HepG2 (cell line): ENCODE data around the gene FAM131C. TPM values are rescaled to one million over a fixed set of nuclear protein-coding genes. Genes with fewer than 3 reads are reported as not detected.

Experiments
- ATAD3A ChIP-seq: sonication (generic); formaldehyde crosslinking; IDR thresholded peaks from 2 replicates; pipeline ENCODE4 v1.4.0; 2020; ENCODE audit warnings: missing genetic modification reagents
- BCL6 ChIP-seq: IDR thresholded peaks from 2 replicates; pipeline ENCODE4 v1.6.1; 2016; ENCODE audit warnings: missing genetic modification reagents, missing compliant biosample characterization
- DPF2 ChIP-seq: sonication (generic); formaldehyde crosslinking; IDR thresholded peaks from 2 replicates; pipeline ENCODE4 v1.4.0; 2020; ENCODE audit warnings: mild to moderate bottlenecking, low read depth, missing genetic modification reagents, borderline replicate concordance
- FOXK1 ChIP-seq: sonication (generic); formaldehyde crosslinking; IDR thresholded peaks from 2 replicates; pipeline ENCODE4 v1.4.0; 2020; ENCODE audit warnings: low read depth, missing genetic modification reagents, borderline replicate concordance
- HOXA5 ChIP-seq: sonication (generic); formaldehyde crosslinking; IDR thresholded peaks from 2 replicates; pipeline ENCODE4 v1.4.0; 2020; ENCODE audit warnings: missing genetic modification reagents
- JUN ChIP-seq: sonication (generic); formaldehyde crosslinking; IDR thresholded peaks from 2 replicates; pipeline ENCODE4 v1.4.0; 2020; ENCODE audit warnings: mild to moderate bottlenecking, missing genetic modification reagents
- KMT2A ChIP-seq: sonication (generic); formaldehyde crosslinking; IDR thresholded peaks from 2 replicates; pipeline ENCODE4 v1.4.0; 2020; ENCODE audit warnings: missing genetic modification reagents
- MBD4 ChIP-seq: IDR thresholded peaks from 2 replicates; pipeline ENCODE4 v1.6.1; 2012; ENCODE audit warnings: low read length, inconsistent platforms, borderline replicate concordance
- REL ChIP-seq: sonication (generic); formaldehyde crosslinking; conservative IDR thresholded peaks from 2 replicates; pipeline ENCODE4 v1.8.0; 2022; ENCODE audit warnings: mild to moderate bottlenecking, missing genetic modification reagents, moderate library complexity
- SIX1 ChIP-seq: sonication (generic); formaldehyde crosslinking; IDR thresholded peaks from 2 replicates; pipeline ENCODE4 v1.4.0; 2020; ENCODE audit warnings: missing genetic modification reagents, borderline replicate concordance
- TBX2 ChIP-seq: sonication (generic); formaldehyde crosslinking; IDR thresholded peaks from 2 replicates; pipeline ENCODE4 v1.5.0; 2020; ENCODE audit warnings: missing genetic modification reagents, mild to moderate bottlenecking, borderline replicate concordance
- TCF12 ChIP-seq, 2 experiments: fragments of 450-650 bp in 1 of 2; sonication (generic) in 1 of 2; formaldehyde crosslinking in 1 of 2; IDR thresholded peaks; 2 replicates each; pipeline versions ENCODE4 v1.6.1 to v1.8.0; 2017 to 2022; ENCODE audit warnings: antibody characterized with exemption in 1 of 2, mild to moderate bottlenecking in 1 of 2, missing genetic modification reagents in 1 of 2, moderate library complexity in 1 of 2
- THAP11 ChIP-seq: IDR thresholded peaks from 2 replicates; pipeline ENCODE4 v1.6.1; 2016; ENCODE audit warnings: missing biosample characterization, missing genetic modification reagents
- U2AF1 ChIP-seq: fragments of 200-400 bp; formaldehyde crosslinking; optimal IDR thresholded peaks from 2 replicates; pipeline ENCODE3; 2017; ENCODE audit warnings: mild to moderate bottlenecking, low read depth, low read length
- ZNF12 ChIP-seq: sonication (generic); formaldehyde crosslinking; IDR thresholded peaks from 2 replicates; pipeline ENCODE4 v1.5.0; 2020; ENCODE audit warnings: missing genetic modification reagents
- ZNF124 ChIP-seq: sonication (generic); formaldehyde crosslinking; IDR thresholded peaks from 2 replicates; pipeline ENCODE4 v1.4.0; 2020; ENCODE audit warnings: missing genetic modification reagents
- ZNF253 ChIP-seq: sonication (generic); formaldehyde crosslinking; IDR thresholded peaks from 2 replicates; pipeline ENCODE4 v1.8.0; 2022; ENCODE audit warnings: mild to moderate bottlenecking, missing genetic modification reagents, borderline replicate concordance
- ZNF446 ChIP-seq: sonication (generic); formaldehyde crosslinking; IDR thresholded peaks from 2 replicates; pipeline ENCODE4 v1.5.0; 2020; ENCODE audit warnings: mild to moderate bottlenecking, missing genetic modification reagents
- ZNF546 ChIP-seq: sonication (generic); formaldehyde crosslinking; conservative IDR thresholded peaks from 2 replicates; pipeline ENCODE4 v1.8.1; 2023; ENCODE audit warnings: mild to moderate bottlenecking, missing genetic modification reagents
- ZNF549 ChIP-seq: sonication (generic); formaldehyde crosslinking; IDR thresholded peaks from 2 replicates; pipeline ENCODE4 v1.5.0; 2020; ENCODE audit warnings: missing genetic modification reagents
- ZNF841 ChIP-seq: sonication (generic); formaldehyde crosslinking; IDR thresholded peaks from 2 replicates; pipeline ENCODE4 v1.8.1; 2023; ENCODE audit warnings: missing genetic modification reagents, borderline replicate concordance
- ZSCAN21 ChIP-seq: sonication (generic); formaldehyde crosslinking; IDR thresholded peaks from 2 replicates; pipeline ENCODE4 v1.8.0; 2022; ENCODE audit warnings: mild to moderate bottlenecking, missing genetic modification reagents, moderate library complexity, borderline replicate concordance
- polyA plus RNA-seq, 8 experiments: library from polyadenylated mRNA; depleted of rRNA in 3 of 8; stranded (reverse) in 7 of 8; unstranded in 1 of 8; fragments of >200 nt; fragmentation: Illumina TruSeq in 4 of 8; extraction: Trizol in 4 of 8; gene quantifications; 2 replicates each; pipeline versions ENCODE4 v1.2.1 to v1.2.3, GENCODE V29; 2011 to 2016; ENCODE audit warnings: low read depth in 4 of 8, missing spikeins in 1 of 8, mixed read lengths in 1 of 8; ENCODE audit not compliant: insufficient read depth in 1 of 8
- total RNA-seq, 5 experiments: library from RNA; depleted of rRNA; stranded (reverse); fragments of >200 nt; fragmentation: Illumina TruSeq; extraction: Trizol; gene quantifications; 2 replicates each; pipeline ENCODE4 v1.2.3, GENCODE V29; 2016; ENCODE audit warnings: low read depth in 1 of 5
- TF ChIP-seq, protein P1 (sequence below), 2 experiments: sonication (generic) in 1 of 2; formaldehyde crosslinking in 1 of 2; IDR thresholded peaks; 2 replicates each; pipeline versions ENCODE4 v1.4.0 to v1.6.1; 2018 to 2020; ENCODE audit warnings: missing genetic modification reagents in 2 of 2, borderline replicate concordance in 1 of 2, low read depth in 1 of 2, mild to moderate bottlenecking in 1 of 2, missing biosample characterization in 1 of 2
- TF ChIP-seq, protein P2 (sequence below): sonication (generic); formaldehyde crosslinking; IDR thresholded peaks from 2 replicates; pipeline ENCODE4 v1.4.0; 2020; ENCODE audit warnings: missing genetic modification reagents, borderline replicate concordance
- TF ChIP-seq, protein P3 (sequence below): sonication (generic); formaldehyde crosslinking; IDR thresholded peaks from 2 replicates; pipeline ENCODE4 v1.4.0; 2020; ENCODE audit warnings: missing genetic modification reagents
- TF ChIP-seq, protein P4 (sequence below): sonication (generic); formaldehyde crosslinking; IDR thresholded peaks from 2 replicates; pipeline ENCODE4 v1.5.1; 2020; ENCODE audit warnings: missing genetic modification reagents, mild to moderate bottlenecking, borderline replicate concordance

The FAM131C gene
- total and polyA plus RNA-seq, 2 of the 13 experiments (the other 11 are each of a cell fraction or from before 2014, with no cell fraction given): 0.07 TPM; not detected in 1

DNA sequence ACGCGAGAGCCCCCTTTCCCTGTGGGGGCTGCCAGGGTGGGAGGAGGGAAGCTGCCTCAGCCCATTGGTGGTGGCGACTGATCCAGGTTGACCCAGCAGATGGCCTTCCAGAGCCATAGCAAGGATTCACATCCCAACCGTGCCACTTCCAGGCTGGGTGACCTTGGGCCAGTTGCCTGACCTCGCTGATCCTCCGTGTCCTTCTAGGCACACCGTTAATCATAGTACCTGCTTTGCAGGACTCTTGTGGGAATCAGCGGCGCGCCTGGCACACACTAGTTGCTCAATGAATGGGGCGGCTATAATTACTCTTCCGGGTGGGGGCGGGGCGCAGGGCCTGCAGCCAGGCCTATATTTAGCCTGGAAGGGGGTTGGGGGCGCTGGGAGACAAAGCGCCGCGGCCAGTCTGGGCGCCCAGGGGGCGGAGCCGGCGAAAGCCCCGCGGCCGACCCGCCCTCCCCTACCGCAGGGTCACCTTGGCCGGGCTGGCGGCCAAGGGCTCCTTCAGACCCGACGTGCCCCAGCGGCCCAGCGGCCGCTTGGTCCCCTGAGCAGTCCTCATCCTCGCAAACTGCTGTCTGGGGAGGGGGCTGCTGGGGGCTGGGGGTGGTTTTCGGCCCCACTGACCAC lies 60.7 kb downstream of the FAM131C start (continued):
- TF ChIP-seq, protein P1, sequence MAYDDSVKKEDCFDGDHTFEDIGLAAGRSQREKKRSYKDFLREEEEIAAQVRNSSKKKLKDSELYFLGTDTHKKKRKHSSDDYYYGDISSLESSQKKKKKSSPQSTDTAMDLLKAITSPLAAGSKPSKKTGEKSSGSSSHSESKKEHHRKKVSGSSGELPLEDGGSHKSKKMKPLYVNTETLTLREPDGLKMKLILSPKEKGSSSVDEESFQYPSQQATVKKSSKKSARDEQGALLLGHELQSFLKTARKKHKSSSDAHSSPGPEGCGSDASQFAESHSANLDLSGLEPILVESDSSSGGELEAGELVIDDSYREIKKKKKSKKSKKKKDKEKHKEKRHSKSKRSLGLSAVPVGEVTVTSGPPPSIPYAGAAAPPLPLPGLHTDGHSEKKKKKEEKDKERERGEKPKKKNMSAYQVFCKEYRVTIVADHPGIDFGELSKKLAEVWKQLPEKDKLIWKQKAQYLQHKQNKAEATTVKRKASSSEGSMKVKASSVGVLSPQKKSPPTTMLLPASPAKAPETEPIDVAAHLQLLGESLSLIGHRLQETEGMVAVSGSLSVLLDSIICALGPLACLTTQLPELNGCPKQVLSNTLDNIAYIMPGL (CRISPR knock-in tag; IDR thresholded peaks at IDR 0.05; ENCODE audit: borderline replicate concordance in 1 of 2, low read depth in 1 of 2): no peak
- no peak for TF ChIP-seq HOXA5
- no peak for TF ChIP-seq ZNF549 (CRISPR knock-in tag)
- TF ChIP-seq BCL6 (CRISPR knock-in tag): peak; percentile 42; the same call in 1 of the 2 replicates
- TF ChIP-seq MBD4: no peak
- TF ChIP-seq, protein P2, sequence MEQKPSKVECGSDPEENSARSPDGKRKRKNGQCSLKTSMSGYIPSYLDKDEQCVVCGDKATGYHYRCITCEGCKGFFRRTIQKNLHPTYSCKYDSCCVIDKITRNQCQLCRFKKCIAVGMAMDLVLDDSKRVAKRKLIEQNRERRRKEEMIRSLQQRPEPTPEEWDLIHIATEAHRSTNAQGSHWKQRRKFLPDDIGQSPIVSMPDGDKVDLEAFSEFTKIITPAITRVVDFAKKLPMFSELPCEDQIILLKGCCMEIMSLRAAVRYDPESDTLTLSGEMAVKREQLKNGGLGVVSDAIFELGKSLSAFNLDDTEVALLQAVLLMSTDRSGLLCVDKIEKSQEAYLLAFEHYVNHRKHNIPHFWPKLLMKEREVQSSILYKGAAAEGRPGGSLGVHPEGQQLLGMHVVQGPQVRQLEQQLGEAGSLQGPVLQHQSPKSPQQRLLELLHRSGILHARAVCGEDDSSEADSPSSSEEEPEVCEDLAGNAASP (CRISPR knock-in tag): 0 out of 2 replicates have a peak, but pooled peaks have one; percentile 23
- TF ChIP-seq ATAD3A (CRISPR knock-in tag): no peak
- TF ChIP-seq ZNF124 (CRISPR knock-in tag): no peak
- no peak for TF ChIP-seq SIX1 (CRISPR knock-in tag)
- TF ChIP-seq KMT2A (CRISPR knock-in tag): no peak
- TF ChIP-seq DPF2 (CRISPR knock-in tag): no peak; the same call in 1 of the 2 replicates
- no peak for TF ChIP-seq REL
- no peak for TF ChIP-seq ZNF446 (CRISPR knock-in tag)
- no peak for TF ChIP-seq ZNF841 (CRISPR knock-in tag)
- TF ChIP-seq, protein P3, sequence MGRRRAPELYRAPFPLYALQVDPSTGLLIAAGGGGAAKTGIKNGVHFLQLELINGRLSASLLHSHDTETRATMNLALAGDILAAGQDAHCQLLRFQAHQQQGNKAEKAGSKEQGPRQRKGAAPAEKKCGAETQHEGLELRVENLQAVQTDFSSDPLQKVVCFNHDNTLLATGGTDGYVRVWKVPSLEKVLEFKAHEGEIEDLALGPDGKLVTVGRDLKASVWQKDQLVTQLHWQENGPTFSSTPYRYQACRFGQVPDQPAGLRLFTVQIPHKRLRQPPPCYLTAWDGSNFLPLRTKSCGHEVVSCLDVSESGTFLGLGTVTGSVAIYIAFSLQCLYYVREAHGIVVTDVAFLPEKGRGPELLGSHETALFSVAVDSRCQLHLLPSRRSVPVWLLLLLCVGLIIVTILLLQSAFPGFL (CRISPR knock-in tag): no peak
- TF ChIP-seq ZNF12 (CRISPR knock-in tag): no peak
- no peak; the same call in 1 of the 2 replicates for TF ChIP-seq ZSCAN21 (CRISPR knock-in tag)
- TF ChIP-seq, protein P4, sequence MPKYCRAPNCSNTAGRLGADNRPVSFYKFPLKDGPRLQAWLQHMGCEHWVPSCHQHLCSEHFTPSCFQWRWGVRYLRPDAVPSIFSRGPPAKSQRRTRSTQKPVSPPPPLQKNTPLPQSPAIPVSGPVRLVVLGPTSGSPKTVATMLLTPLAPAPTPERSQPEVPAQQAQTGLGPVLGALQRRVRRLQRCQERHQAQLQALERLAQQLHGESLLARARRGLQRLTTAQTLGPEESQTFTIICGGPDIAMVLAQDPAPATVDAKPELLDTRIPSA (CRISPR knock-in tag): no peak
- no peak; the same call in 1 of the 2 replicates for TF ChIP-seq TBX2 (CRISPR knock-in tag)
- no peak for TF ChIP-seq ZNF253 (CRISPR knock-in tag)
- TF ChIP-seq FOXK1: no peak
- no peak for TF ChIP-seq U2AF1
- TF ChIP-seq ZNF546 (CRISPR knock-in tag): no peak
- no peak for TF ChIP-seq TCF12 (IDR thresholded peaks at IDR 0.05)
- no peak for TF ChIP-seq TCF12 (CRISPR knock-in tag; IDR thresholded peaks at IDR 0.05)
- TF ChIP-seq THAP11 (CRISPR knock-in tag): no peak
- TF ChIP-seq JUN (CRISPR knock-in tag): no peak
